HepG2 (cell line): ENCODE data around the gene FOXJ2. TPM values are rescaled to one million over a fixed set of nuclear protein-coding genes. Genes with fewer than 3 reads are reported as not detected.

Source experiments
- ATAC-seq: fragments of 200-7000 bp; cut with Tn5 transposase; 3 replicates; pipeline ENCODE4 v1.9.1; 2020; ENCODE audit warnings: mild to moderate bottlenecking, moderate library complexity
- Bru-seq: library from RNA; stranded (reverse); fragments of 400-500 nt; gene quantifications from one replicate; lab custom pipeline; 2021; lab: Mats Ljungman, UMichigan
- BruChase-seq, 2 experiments: library from RNA; stranded (reverse); fragments of 400-500 nt; gene quantifications; one replicate each; lab custom pipeline; 2021; lab: Mats Ljungman, UMichigan
- BruUV-seq: library from RNA; stranded (reverse); fragments of 400-500 nt; replicated peaks from 2 replicates; lab custom pipeline; 2021; lab: Mats Ljungman, UMichigan
- CTCF ChIA-PET: fragments of 300-600 bp; formaldehyde crosslinking; extraction: SDS; loops from one replicate; lab custom pipeline; 2021; ENCODE audit warnings: low total read pairs, inconsistent platforms, low intra/inter-chr PET ratio; lab: Yijun Ruan, JAX
- POLR2A ChIA-PET: fragments of 350-600 bp; sonication (Branson Sonifier 250); formaldehyde crosslinking; loops from one replicate; lab custom pipeline; 2020; ENCODE audit warnings: antibody characterized with exemption, inconsistent platforms; lab: Yijun Ruan, JAX
- DNase-seq: peaks from one replicate; pipeline ENCODE4 v3.0.0-alpha.2; 2015; ENCODE audit warnings: low spot score
- FAIRE-seq: peaks from 3 replicates; lab custom pipeline; 2011; peaks lifted over from hg19 to GRCh38; lab: Jason Lieb, UNC
- H2AFZ ChIP-seq: one replicate; pipeline ENCODE4 v1.6.1; 2011; ENCODE audit warnings: low read length, inconsistent platforms
- H3K27ac ChIP-seq: fragments of 300-600 bp; 3 replicates; pipeline ENCODE4 v1.8.0; 2011; ENCODE audit warnings: mixed run types, mild to moderate bottlenecking, mixed read lengths, low read length, inconsistent platforms; ENCODE audit not compliant: insufficient read depth; ENCODE audit errors: extremely low read length
- H3K27me3 ChIP-seq, 2 experiments: fragments of 200-600 bp in 1 of 2; 2 replicates in 1 of 2; 3 replicates in 1 of 2; pipeline versions ENCODE4 v1.6.0 to v1.8.0; 2011; ENCODE audit warnings: low read length in 2 of 2, mild to moderate bottlenecking in 2 of 2, moderate library complexity in 2 of 2, inconsistent platforms in 1 of 2; ENCODE audit not compliant: insufficient read depth in 2 of 2, control insufficient read depth in 1 of 2
- H3K36me3 ChIP-seq, 2 experiments: fragments of 200-600 bp in 1 of 2; replicated peaks in 1 of 2; 2 replicates in 1 of 2; 3 replicates in 1 of 2; pipeline versions ENCODE4 v1.5.1 to v1.8.0; 2011; ENCODE audit warnings: low read length in 2 of 2, inconsistent platforms in 1 of 2; ENCODE audit not compliant: insufficient read depth in 2 of 2, control insufficient read depth in 1 of 2
- H3K4me1 ChIP-seq: 2 replicates; pipeline ENCODE4 v1.5.1; 2012; ENCODE audit warnings: low read length, inconsistent platforms; ENCODE audit not compliant: insufficient read depth
- H3K4me2 ChIP-seq: 2 replicates; pipeline ENCODE4 v1.6.0; 2011; ENCODE audit warnings: low read depth, low read length, inconsistent platforms
- H3K4me3 ChIP-seq, 3 experiments: fragments of 200-600 bp in 1 of 3; sonication (generic), shearing (Covaris generic) in 1 of 3; replicated peaks in 1 of 3; 2 replicates each; pipeline ENCODE4 v1.5.1; 2011 to 2016; ENCODE audit warnings: low read length in 3 of 3, inconsistent platforms in 2 of 3, low read depth in 2 of 3, mild to moderate bottlenecking in 2 of 3, control low read depth in 1 of 3, mixed read lengths in 1 of 3; ENCODE audit not compliant: insufficient read depth in 1 of 3
- H3K79me2 ChIP-seq: one replicate; pipeline ENCODE4 v1.6.1; 2011; ENCODE audit warnings: low read length, inconsistent platforms; ENCODE audit not compliant: insufficient read depth
- H3K9ac ChIP-seq: 2 replicates; pipeline ENCODE4 v1.6.0; 2011; ENCODE audit warnings: mild to moderate bottlenecking, low read depth, low read length, inconsistent platforms; ENCODE audit not compliant: insufficient read depth
- H3K9me3 ChIP-seq: 2 replicates; pipeline ENCODE4 v1.5.1; 2012; ENCODE audit warnings: mild to moderate bottlenecking, low read length
- H4K20me1 ChIP-seq: 2 replicates; pipeline ENCODE4 v1.6.0; 2011; ENCODE audit warnings: inconsistent platforms, mild to moderate bottlenecking, low read length, moderate library complexity; ENCODE audit not compliant: insufficient read depth
- AFF4 ChIP-seq: sonication (generic); formaldehyde crosslinking; IDR thresholded peaks from 2 replicates; pipeline ENCODE4 v1.4.0; 2020; ENCODE audit warnings: missing genetic modification reagents
- FOXC1 ChIP-seq: sonication (generic); formaldehyde crosslinking; IDR thresholded peaks from 2 replicates; pipeline ENCODE4 v1.8.0; 2022; ENCODE audit warnings: mild to moderate bottlenecking, missing genetic modification reagents, borderline replicate concordance
- NR1H2 ChIP-seq: sonication (generic); formaldehyde crosslinking; IDR thresholded peaks from 2 replicates; pipeline ENCODE4 v1.8.1; 2022; ENCODE audit warnings: low read depth, missing genetic modification reagents, borderline replicate concordance
- POLR2A ChIP-seq, 2 experiments: IDR thresholded peaks; 2 replicates each; pipeline ENCODE4 v1.6.1; 2011; ENCODE audit warnings: low read depth in 2 of 2, low read length in 2 of 2, mild to moderate bottlenecking in 1 of 2, moderate library complexity in 1 of 2; ENCODE audit not compliant: insufficient read depth in 1 of 2
- SALL2 ChIP-seq: sonication (generic); formaldehyde crosslinking; IDR thresholded peaks from 2 replicates; pipeline ENCODE4 v1.8.1; 2023; ENCODE audit warnings: mild to moderate bottlenecking, missing genetic modification reagents, inconsistent platforms
- SRSF1 ChIP-seq: fragments of 200-400 bp; formaldehyde crosslinking; optimal IDR thresholded peaks from 2 replicates; pipeline ENCODE3; 2017; ENCODE audit warnings: mild to moderate bottlenecking, low read depth, low read length, moderate library complexity
- ZNF274 ChIP-seq: sonication (generic); formaldehyde crosslinking; IDR thresholded peaks from 2 replicates; pipeline ENCODE4 v1.5.1; 2020; ENCODE audit warnings: mild to moderate bottlenecking, missing genetic modification reagents
- ZNF33B ChIP-seq: sonication (generic); formaldehyde crosslinking; IDR thresholded peaks from 2 replicates; pipeline ENCODE4 v1.5.1; 2020; ENCODE audit warnings: mild to moderate bottlenecking, missing genetic modification reagents
- ZNF484 ChIP-seq: sonication (generic); formaldehyde crosslinking; IDR thresholded peaks from 2 replicates; pipeline ENCODE4 v1.5.1; 2020; ENCODE audit warnings: mild to moderate bottlenecking, low read depth, missing genetic modification reagents, borderline replicate concordance
- ZNF691 ChIP-seq: sonication (generic); formaldehyde crosslinking; IDR thresholded peaks from 2 replicates; pipeline ENCODE4 v1.4.0; 2020; ENCODE audit warnings: missing genetic modification reagents, low read depth, mild to moderate bottlenecking, borderline replicate concordance
- WGBS: methylation state at CpG from one replicate; pipeline ENCODE4 v1.1.6; 2017; ENCODE audit warnings: low lambda C conversion rate; 5-methylcytosine and 5-hydroxymethylcytosine counted together
- in situ Hi-C: cut with HindIII; loops from 2 replicates; pipeline ENCODE4 v1.10.0; 2017; ENCODE audit warnings: low pct_unique_long_range_greater_than_20kb; ENCODE audit not compliant: extremely low pct_ligation_motif_present
- intact Hi-C: fragments of 100-400 bp; cut with micrococcal nuclease; formaldehyde crosslinking; loops from one replicate; pipeline ENCODE4 v1.10.0; 2022; ENCODE audit not compliant: unreplicated experiment
- long read RNA-seq, 2 experiments: library from RNA in 1 of 2; library from polyadenylated mRNA in 1 of 2; stranded (forward) in 1 of 2; unstranded in 1 of 2; transcript quantifications; one replicate each; pipeline ENCODE4 v2.0.0, GENCODE V29; 2019 to 2022
- polyA minus RNA-seq, 3 experiments: library from RNA; depleted of rRNA, polyadenylated mRNA; stranded (reverse); fragments of >200 nt; gene quantifications; 2 replicates each; pipeline ENCODE4 v1.2.3, GENCODE V29; 2011; ENCODE audit warnings: low replicate concordance in 1 of 3
- polyA plus RNA-seq, 8 experiments: library from polyadenylated mRNA; depleted of rRNA in 3 of 8; stranded (reverse) in 7 of 8; unstranded in 1 of 8; fragments of >200 nt; fragmentation: Illumina TruSeq in 4 of 8; extraction: Trizol in 4 of 8; gene quantifications; 2 replicates each; pipeline versions ENCODE4 v1.2.1 to v1.2.3, GENCODE V29; 2011 to 2016; ENCODE audit warnings: low read depth in 4 of 8, missing spikeins in 1 of 8, mixed read lengths in 1 of 8; ENCODE audit not compliant: insufficient read depth in 1 of 8
- total RNA-seq, 5 experiments: library from RNA; depleted of rRNA; stranded (reverse); fragments of >200 nt; fragmentation: Illumina TruSeq; extraction: Trizol; gene quantifications; 2 replicates each; pipeline ENCODE4 v1.2.3, GENCODE V29; 2016; ENCODE audit warnings: low read depth in 1 of 5

Gene FOXJ2
- 2.2 and 3.0 TPM in 2 replicates for total RNA-seq (2016; rRNA removed; fragmentation: Illumina TruSeq; extraction: Trizol)
- 0.40 and 0.79 TPM in 2 replicates for total RNA-seq (2016; cell fraction: cytosol; rRNA removed; fragmentation: Illumina TruSeq; extraction: Trizol; ENCODE audit: low read depth)
- 1.9 and 2.6 TPM in 2 replicates for total RNA-seq (2016; cell fraction: insoluble cytoplasmic fraction; rRNA removed; fragmentation: Illumina TruSeq; extraction: Trizol)
- 1.6 and 1.8 TPM in 2 replicates for total RNA-seq (2016; cell fraction: membrane; rRNA removed; fragmentation: Illumina TruSeq; extraction: Trizol)
- 3.4 and 3.8 TPM in 2 replicates for total RNA-seq (2016; cell fraction: nucleus; rRNA removed; fragmentation: Illumina TruSeq; extraction: Trizol)
- polyA plus RNA-seq (2011; rRNA removed) = 2.4 and 2.9 TPM in 2 replicates
- polyA plus RNA-seq (2011; cell fraction: cytosol; rRNA removed) = 1.2 and 1.3 TPM in 2 replicates
- 4.7 and 5.1 TPM in 2 replicates for polyA plus RNA-seq (2011; cell fraction: nucleus; rRNA removed)
- 2.9 and 4.3 TPM in 2 replicates for polyA plus RNA-seq (2012)
- 0.14 and 0.19 TPM in 2 replicates for polyA plus RNA-seq (2016; cell fraction: cytosol; fragmentation: Illumina TruSeq; extraction: Trizol; ENCODE audit: low read depth)
- polyA plus RNA-seq (2016; cell fraction: insoluble cytoplasmic fraction; fragmentation: Illumina TruSeq; extraction: Trizol; ENCODE audit: low read depth) = 2.9 and 3.1 TPM in 2 replicates
- 0.69 and 0.73 TPM in 2 replicates for polyA plus RNA-seq (2016; cell fraction: membrane; fragmentation: Illumina TruSeq; extraction: Trizol; ENCODE audit: low read depth)
- polyA plus RNA-seq (2016; cell fraction: nucleus; fragmentation: Illumina TruSeq; extraction: Trizol; ENCODE audit: insufficient read depth, low read depth) = 6.6 and 7.8 TPM in 2 replicates
- polyA minus RNA-seq (2011; rRNA and poly(A)+ RNA removed; ENCODE audit: low replicate concordance) = 4.0 and 8.3 TPM in 2 replicates
- 1.7 and 1.9 TPM in 2 replicates for polyA minus RNA-seq (2011; cell fraction: cytosol; rRNA and poly(A)+ RNA removed)
- 2.8 and 3.6 TPM in 2 replicates for polyA minus RNA-seq (2011; cell fraction: nucleus; rRNA and poly(A)+ RNA removed)
- Bru-seq, nascent RNA = percentile 54 among the genes with signal in this experiment
- percentile 65 among the genes with signal in this experiment for BruChase-seq, experiment 1, labeled RNA remaining after a 6-hour chase
- percentile 67 among the genes with signal in this experiment for BruChase-seq, experiment 2, labeled RNA remaining after a 2-hour chase
- long read RNA-seq, experiment 1, partial matches to known transcripts = 0 of 1 reads
- long read RNA-seq, experiment 1, other reads (novel, unspliced or antisense) = 1 of 1 reads
- long read RNA-seq, experiment 2, full-length matches to known transcripts = 1 of 12 reads
- long read RNA-seq, experiment 2, partial matches to known transcripts = 2 of 12 reads
- long read RNA-seq, experiment 2, other reads (novel, unspliced or antisense) = 9 of 12 reads

- H3K27ac ChIP-seq = peak within 1 kb of the TSS; percentile 67
- H3K4me2 ChIP-seq = peak within 1 kb of the TSS; percentile 91
- peak; percentile 11 for DNase-seq
- intact Hi-C loops (loop anchor here (5.0 kb wide), 1 partner anchor 50 kb away; the partner anchor contains the start of gene NECAP1), in situ Hi-C loops (no loop called here)
- WGBS = 1% methylated on average over 15 of the region's 93 CpGs
- H3K36me3 ChIP-seq = no peaks in the 10 kb centered on the region
- H3K9ac ChIP-seq = peak within 1 kb of the TSS; percentile 93
- FAIRE-seq = no peak
- H3K9me3 ChIP-seq = no peaks in the 10 kb centered on the region
- no peaks in the 10 kb centered on the region for H3K79me2 ChIP-seq
- H3K4me3 ChIP-seq = peak within 1 kb of the TSS; percentile 87 to 92 (median 89)
- peak; percentile 91 for ATAC-seq
- BruUV-seq = no TSS peak
- POLR2A ChIA-PET = no interaction called here
- H3K27me3 ChIP-seq = no peaks in the 10 kb centered on the region; a peak in 1 of 5 replicates
- CTCF ChIA-PET = no interaction called here
- no peaks in the 10 kb centered on the region for H4K20me1 ChIP-seq
- peaks cover 59% of the 10 kb centered on the region for H3K4me1 ChIP-seq
- H2AFZ ChIP-seq = peak within 1 kb of the TSS; percentile 89
- TF ChIP-seq ZNF274 (peak; percentile 56; the same call in 1 of the 2 replicates), ZNF484 (no peak), SALL2 (0 out of 2 replicates have a peak, but pooled peaks have one; percentile 71), ZNF33B (0 out of 2 replicates have a peak, but pooled peaks have one; percentile 30), POLR2A (IDR thresholded peaks at IDR 0.05; ENCODE audit: insufficient read depth in 1 of 2, low read depth in 2 of 2, low read length in 2 of 2) (peak; percentile 23 to 57; a peak in 2 of 4 replicates), NR1H2 (CRISPR knock-in tag) (no peak), SRSF1 (peak; percentile 35), AFF4 (no peak), ZNF691 (CRISPR knock-in tag) (peak; percentile 45; the same call in 1 of the 2 replicates), FOXC1 (CRISPR knock-in tag) (peak; percentile 52)
These were observed at the start of gene FOXJ2 for GRCh38 chr12:8032242-8033152. Gene FOXJ2, plus strand, starts transcription at chr12:8032716. Its CDS starts 7,117 bp downstream, at chr12:8039833.
